ENCODE results near the gene RNF166.

The RNF166 gene

GRCh38 chr16:88727871-88728270 lies 21.7 kb upstream of the RNF166 start:
- Histone ChIP-seq H3K27ac (ENCODE audit: low read depth, low read length) (no peak overlapping the region), H3K36me3 (ENCODE audit: control insufficient read depth, low read length) (peaks cover 68% of the 10 kb centered on the region), H3K9me2 (replicated peaks; ENCODE audit: control insufficient read depth, low read length) (no peaks in the 10 kb centered on the region), H3K27me3 (ENCODE audit: control insufficient read depth, low read length) (no peaks in the 10 kb centered on the region), H3K9me3 (ENCODE audit: control insufficient read depth, insufficient read depth, low read length) (no peaks in the 10 kb centered on the region), H3K4me3 (ENCODE audit: low read length) (no peak overlapping the region), H3K4me2 (ENCODE audit: low read length) (no peak overlapping the region), H3K79me2 (ENCODE audit: control insufficient read depth, low read length) (no peaks in the 10 kb centered on the region), H4K20me1 (ENCODE audit: control insufficient read depth, insufficient read depth, low read depth, low read length) (no peaks in the 10 kb centered on the region), H3F3A (ENCODE audit: control insufficient read depth, insufficient read depth) (no peaks in the 10 kb centered on the region), H3K4me1 (ENCODE audit: control insufficient read depth, low read length) (no peaks in the 10 kb centered on the region)
- TF ChIP-seq CTCF (IDR thresholded peaks at IDR 0.05; ENCODE audit: low read depth, low read length, poor library complexity, severe bottlenecking) (no peak), EZH2phosphoT487 (IDR thresholded peaks at IDR 0.05; ENCODE audit: borderline replicate concordance, low read length) (no peak)

- Histone ChIP-seq H3K4me3 (ENCODE audit: low read length) (no peak overlapping the region), H3K9me2 (replicated peaks; ENCODE audit: control insufficient read depth, low read length) (no peaks in the 10 kb centered on the region), H4K20me1 (ENCODE audit: control insufficient read depth, insufficient read depth, low read depth, low read length) (no peaks in the 10 kb centered on the region), H3K27me3 (ENCODE audit: control insufficient read depth, low read length) (no peaks in the 10 kb centered on the region), H3K9me3 (ENCODE audit: control insufficient read depth, insufficient read depth, low read length) (no peaks in the 10 kb centered on the region), H3K4me1 (ENCODE audit: control insufficient read depth, low read length) (no peaks in the 10 kb centered on the region), H3K4me2 (ENCODE audit: low read length) (no peak overlapping the region), H3K36me3 (ENCODE audit: control insufficient read depth, low read length) (peaks cover 67% of the 10 kb centered on the region), H3K79me2 (ENCODE audit: control insufficient read depth, low read length) (no peaks in the 10 kb centered on the region), H3F3A (ENCODE audit: control insufficient read depth, insufficient read depth) (no peaks in the 10 kb centered on the region), H3K27ac (ENCODE audit: low read depth, low read length) (no peak overlapping the region)
- TF ChIP-seq EZH2phosphoT487 (IDR thresholded peaks at IDR 0.05; ENCODE audit: borderline replicate concordance, low read length) = no peak
- no peak for TF ChIP-seq CTCF (IDR thresholded peaks at IDR 0.05; ENCODE audit: low read depth, low read length, poor library complexity, severe bottlenecking)
Measured at GRCh38 chr16:88726981-88727380, 20.8 kb upstream of the RNF166 start.

- Histone ChIP-seq H3K27me3 (ENCODE audit: control insufficient read depth, low read length) (no peaks in the 10 kb centered on the region), H3K36me3 (ENCODE audit: control insufficient read depth, low read length) (peaks cover 70% of the 10 kb centered on the region), H3K9me3 (ENCODE audit: control insufficient read depth, insufficient read depth, low read length) (no peaks in the 10 kb centered on the region), H3K79me2 (ENCODE audit: control insufficient read depth, low read length) (no peaks in the 10 kb centered on the region), H3K27ac (ENCODE audit: low read depth, low read length) (no peak overlapping the region), H3K4me3 (ENCODE audit: low read length) (no peak overlapping the region), H3K9me2 (replicated peaks; ENCODE audit: control insufficient read depth, low read length) (no peaks in the 10 kb centered on the region), H4K20me1 (ENCODE audit: control insufficient read depth, insufficient read depth, low read depth, low read length) (no peaks in the 10 kb centered on the region), H3K4me2 (ENCODE audit: low read length) (no peak overlapping the region), H3F3A (ENCODE audit: control insufficient read depth, insufficient read depth) (no peaks in the 10 kb centered on the region), H3K4me1 (ENCODE audit: control insufficient read depth, low read length) (no peaks in the 10 kb centered on the region)
- TF ChIP-seq EZH2phosphoT487 (IDR thresholded peaks at IDR 0.05; ENCODE audit: borderline replicate concordance, low read length) (no peak), CTCF (IDR thresholded peaks at IDR 0.05; ENCODE audit: low read depth, low read length, poor library complexity, severe bottlenecking) (no peak)
Measured at GRCh38 chr16:88726408-88726749, 20.2 kb upstream of the RNF166 start.

All from DOHH2 (cell line).